Neuronal stem cell (in vitro differentiated cells): ENCODE measurements around the gene SORCS2.

Experiments used
- DNase-seq: peaks from one replicate; pipeline ENCODE4 v3.0.0-alpha.2; 2013; ENCODE audit warnings: low spot score
- H2AFZ ChIP-seq: one replicate; pipeline ENCODE4 v1.6.1; 2013; ENCODE audit warnings: mild to moderate bottlenecking, low read length, inconsistent platforms
- H2AK5ac ChIP-seq: 2 replicates; pipeline ENCODE4 v1.6.1; 2013; ENCODE audit warnings: low read depth, mild to moderate bottlenecking, inconsistent platforms, low read length, moderate library complexity, mixed read lengths
- H2BK120ac ChIP-seq: 2 replicates; pipeline ENCODE4 v1.6.1; 2013; ENCODE audit warnings: low read depth, mild to moderate bottlenecking, inconsistent platforms, low read length, moderate library complexity, mixed read lengths
- H2BK12ac ChIP-seq: one replicate; pipeline ENCODE4 v1.6.1; 2013; ENCODE audit warnings: low read length, inconsistent platforms
- H2BK15ac ChIP-seq: 2 replicates; pipeline ENCODE4 v1.6.1; 2013; ENCODE audit warnings: mild to moderate bottlenecking, low read length, inconsistent platforms, mixed read lengths
- H2BK5ac ChIP-seq: one replicate; pipeline ENCODE4 v1.6.1; 2013; ENCODE audit warnings: inconsistent platforms, mild to moderate bottlenecking, low read length, moderate library complexity
- H3K14ac ChIP-seq: one replicate; pipeline ENCODE4 v1.6.1; 2013; ENCODE audit warnings: low read length, inconsistent platforms
- H3K18ac ChIP-seq: 2 replicates; pipeline ENCODE4 v1.6.1; 2013; ENCODE audit warnings: low read length, inconsistent platforms
- H3K23ac ChIP-seq: 2 replicates; pipeline ENCODE4 v1.6.1; 2013; ENCODE audit warnings: low read depth, mild to moderate bottlenecking, mixed read lengths, low read length, inconsistent platforms; ENCODE audit not compliant: poor library complexity
- H3K27ac ChIP-seq: replicated peaks from 3 replicates; pipeline ENCODE4 v1.5.1; 2013; ENCODE audit warnings: low read length, inconsistent platforms
- H3K27me3 ChIP-seq, 3 experiments: 2 replicates each; pipeline ENCODE4 v1.6.1; 2013; ENCODE audit warnings: low read length in 3 of 3, mild to moderate bottlenecking in 2 of 3, inconsistent platforms in 1 of 3, low read depth in 1 of 3, mixed read lengths in 1 of 3, moderate library complexity in 1 of 3; ENCODE audit not compliant: control insufficient read depth in 3 of 3, insufficient read depth in 3 of 3
- H3K36me3 ChIP-seq, 2 donors: replicated peaks in 1 of 2; 2 replicates each; pipeline ENCODE4 v1.6.1; 2013; ENCODE audit warnings: low read length in 2 of 2; ENCODE audit not compliant: control insufficient read depth in 2 of 2, insufficient read depth in 2 of 2
- H3K4ac ChIP-seq: 2 replicates; pipeline ENCODE4 v1.6.1; 2013; ENCODE audit warnings: inconsistent platforms, mild to moderate bottlenecking, low read length, moderate library complexity
- H3K4me1 ChIP-seq, 2 donors: 1 replicate in 1 of 2; 2 replicates in 1 of 2; pipeline ENCODE4 v1.6.1; 2013; ENCODE audit warnings: low read length in 2 of 2, low read depth in 1 of 2; ENCODE audit not compliant: control insufficient read depth in 2 of 2, insufficient read depth in 1 of 2
- H3K4me2 ChIP-seq: one replicate; pipeline ENCODE4 v1.6.1; 2013; ENCODE audit warnings: mild to moderate bottlenecking, low read length, inconsistent platforms; ENCODE audit not compliant: insufficient read depth, poor library complexity, severe bottlenecking
- H3K4me3 ChIP-seq, 2 donors: 2 replicates each; pipeline ENCODE4 v1.5.1; 2013; ENCODE audit warnings: low read length in 2 of 2, mild to moderate bottlenecking in 2 of 2, inconsistent platforms in 1 of 2, moderate library complexity in 1 of 2
- H3K79me1 ChIP-seq: one replicate; pipeline ENCODE4 v1.6.1; 2013; ENCODE audit warnings: low read depth, mild to moderate bottlenecking, inconsistent platforms, low read length, moderate library complexity
- H3K9ac ChIP-seq: one replicate; pipeline ENCODE4 v1.6.1; 2013; ENCODE audit warnings: mild to moderate bottlenecking, low read depth, low read length, inconsistent platforms; ENCODE audit not compliant: poor library complexity
- H3K9me3 ChIP-seq, 2 donors: replicated peaks in 1 of 2; 2 replicates each; pipeline versions ENCODE3 to v1.6.1; 2013; ENCODE audit warnings: low read length in 2 of 2, mild to moderate bottlenecking in 2 of 2, inconsistent platforms in 1 of 2, low read depth in 1 of 2, mixed read lengths in 1 of 2, moderate library complexity in 1 of 2; ENCODE audit not compliant: control insufficient read depth in 2 of 2, insufficient read depth in 1 of 2
- H4K8ac ChIP-seq: one replicate; pipeline ENCODE4 v1.6.1; 2013; ENCODE audit warnings: low read depth, mild to moderate bottlenecking, inconsistent platforms, low read length, moderate library complexity
- H4K91ac ChIP-seq: one replicate; pipeline ENCODE4 v1.6.1; 2013; ENCODE audit warnings: low read length, low read depth, mild to moderate bottlenecking, inconsistent platforms; ENCODE audit not compliant: poor library complexity
- WGBS, 2 donors: extraction: QIAGEN DNeasy Blood & Tissue Kit; methylation state at CpG; one replicate each; pipeline ENCODE4 v1.1.7; 2013; ENCODE audit warnings: missing lambda C conversion rate in 2 of 2, mixed read lengths in 1 of 2; ENCODE audit not compliant: insufficient read length in 2 of 2, insufficient replicate concordance in 1 of 2; ENCODE audit errors: extremely low coverage in 2 of 2; 5-methylcytosine and 5-hydroxymethylcytosine counted together

The SORCS2 gene

GRCh38 chr4:7172508-7172907 lies 19.8 kb upstream of the SORCS2 start:
- Histone ChIP-seq H2BK15ac (no peak overlapping the region), H3K36me3 (no peaks in the 10 kb centered on the region), H3K27ac (no peak overlapping the region), H2BK120ac (no peak overlapping the region), H3K9ac (no peak overlapping the region), H2AK5ac (no peak overlapping the region), H3K4me3 (no peak overlapping the region), H3K4me2 (no peak overlapping the region), H4K8ac (no peak overlapping the region), H3K4ac (no peak overlapping the region), H2BK5ac (peak overlapping the region; percentile 2), H4K91ac (no peak overlapping the region), H2AFZ (no peak overlapping the region), H3K79me1 (no peaks in the 10 kb centered on the region), H3K23ac (no peak overlapping the region), H3K14ac (no peak overlapping the region), H3K4me1 (no peaks in the 10 kb centered on the region), H3K27me3 (peaks cover 0 to 8% (median 0%) of the 10 kb centered on the region in 3 experiments), H3K9me3 (no peaks in the 10 kb centered on the region), H2BK12ac (no peak overlapping the region), H3K18ac (peak overlapping the region; percentile 12)
- no peak for DNase-seq
- no CpG with 5 or more reads among the region's 6 CpGs for WGBS, 2 donors

GRCh38 chr4:7172946-7173345 lies 19.4 kb upstream of the SORCS2 start:
- Histone ChIP-seq H2AK5ac (no peak overlapping the region), H3K9me3 (no peaks in the 10 kb centered on the region), H3K18ac (no peak overlapping the region), H2BK5ac (peak overlapping the region; percentile 2), H4K91ac (no peak overlapping the region), H3K4me3 (no peak overlapping the region), H3K36me3 (no peaks in the 10 kb centered on the region), H3K4ac (no peak overlapping the region), H2BK12ac (no peak overlapping the region), H3K27me3 (peaks cover 0 to 8% (median 0%) of the 10 kb centered on the region in 3 experiments), H3K79me1 (no peaks in the 10 kb centered on the region), H3K9ac (no peak overlapping the region), H2BK120ac (no peak overlapping the region), H2AFZ (no peak overlapping the region), H3K4me2 (no peak overlapping the region), H3K14ac (no peak overlapping the region), H3K4me1 (no peaks in the 10 kb centered on the region), H3K23ac (no peak overlapping the region), H4K8ac (no peak overlapping the region), H2BK15ac (no peak overlapping the region), H3K27ac (no peak overlapping the region)
- no CpG with 5 or more reads among the region's 13 CpGs for WGBS, 2 donors
- no peak for DNase-seq

- Histone ChIP-seq H2AK5ac (no peak overlapping the region), H3K79me1 (no peaks in the 10 kb centered on the region), H2AFZ (no peak overlapping the region), H2BK120ac (no peak overlapping the region), H2BK5ac (no peak overlapping the region), H3K27me3 (peaks cover 0 to 8% (median 0%) of the 10 kb centered on the region in 3 experiments), H3K27ac (no peak overlapping the region), H3K4me3 (no peak overlapping the region), H3K18ac (no peak overlapping the region), H3K23ac (no peak overlapping the region), H3K4ac (no peak overlapping the region), H3K4me2 (no peak overlapping the region), H3K9ac (no peak overlapping the region), H4K91ac (no peak overlapping the region), H3K36me3 (no peaks in the 10 kb centered on the region), H3K9me3 (no peaks in the 10 kb centered on the region), H3K14ac (no peak overlapping the region), H2BK15ac (no peak overlapping the region), H2BK12ac (no peak overlapping the region), H3K4me1 (no peaks in the 10 kb centered on the region), H4K8ac (no peak overlapping the region)
- WGBS, 2 donors: no CpG with 5 or more reads among the region's 9 CpGs
- DNase-seq: no peak
Measured at GRCh38 chr4:7173841-7174449, 18.4 kb upstream of the SORCS2 start.

GRCh38 chr4:7179158-7179557 lies 13.2 kb upstream of the SORCS2 start:
- Histone ChIP-seq H3K23ac (no peak overlapping the region), H3K27ac (no peak overlapping the region), H2BK12ac (no peak overlapping the region), H2BK5ac (no peak overlapping the region), H3K4me2 (no peak overlapping the region), H3K14ac (no peak overlapping the region), H2AFZ (no peak overlapping the region), H3K36me3 (no peaks in the 10 kb centered on the region), H3K79me1 (no peaks in the 10 kb centered on the region), H2BK15ac (no peak overlapping the region), H3K4ac (no peak overlapping the region), H3K4me3 (no peak overlapping the region), H3K27me3 (no peaks in the 10 kb centered on the region), H3K9ac (no peak overlapping the region), H4K91ac (no peak overlapping the region), H4K8ac (no peak overlapping the region), H3K4me1 (no peaks in the 10 kb centered on the region), H2BK120ac (no peak overlapping the region), H3K18ac (no peak overlapping the region), H2AK5ac (no peak overlapping the region), H3K9me3 (no peaks in the 10 kb centered on the region)
- no peak for DNase-seq
- no CpG with 5 or more reads among the region's 1 CpG for WGBS, 2 donors
